SK-N-SH treated with all-trans-retinoic acid at 6 μM for 48 hours (cell line): ENCODE data around the gene ZSCAN16.

Source experiments
- ATAC-seq: fragments of 200-7000 bp; cut with Tn5 transposase; 3 replicates; pipeline ENCODE4 v1.9.1; 2020; ENCODE audit warnings: mild to moderate bottlenecking, moderate library complexity
- ARNTL ChIP-seq: fragments of 450-650 bp; formaldehyde crosslinking; IDR thresholded peaks from 2 replicates; pipeline ENCODE4 v1.5.0; 2020; ENCODE audit warnings: low read depth, mild to moderate bottlenecking, moderate library complexity, borderline replicate concordance
- BACH2 ChIP-seq: fragments of 250-450 bp; sonication (Bioruptor Pico); IDR thresholded peaks from 2 replicates; pipeline ENCODE4 v1.9.0; 2021; ENCODE audit warnings: mild to moderate bottlenecking, borderline replicate concordance
- CREB5 ChIP-seq: fragments of 250-450 bp; sonication (Bioruptor Pico); IDR thresholded peaks from 2 replicates; pipeline ENCODE4 v1.5.1; 2020; ENCODE audit warnings: low read depth, mild to moderate bottlenecking, moderate library complexity
- CSDC2 ChIP-seq: fragments of 250-450 bp; sonication (Bioruptor Pico); IDR thresholded peaks from 2 replicates; pipeline ENCODE4 v1.5.0; 2020; ENCODE audit warnings: mild to moderate bottlenecking, moderate library complexity
- CSRNP3 ChIP-seq: fragments of 250-450 bp; sonication (Bioruptor Pico); IDR thresholded peaks from 2 replicates; pipeline ENCODE4 v1.5.1; 2021; ENCODE audit warnings: mild to moderate bottlenecking, moderate library complexity
- GLIS3 ChIP-seq: fragments of 250-450 bp; sonication (Bioruptor Pico); IDR thresholded peaks from 2 replicates; pipeline ENCODE4 v1.5.0; 2020; ENCODE audit warnings: mild to moderate bottlenecking, moderate library complexity
- ISL1 ChIP-seq: fragments of 250-450 bp; sonication (Bioruptor Pico); IDR thresholded peaks from 2 replicates; pipeline ENCODE4 v2.1.2; 2022; ENCODE audit warnings: mild to moderate bottlenecking, moderate library complexity
- OSR1 ChIP-seq: fragments of 250-450 bp; sonication (Bioruptor Pico); IDR thresholded peaks from 2 replicates; pipeline ENCODE4 v1.8.0; 2022; ENCODE audit warnings: moderate library complexity, mild to moderate bottlenecking, inconsistent platforms
- POU6F1 ChIP-seq: fragments of 250-450 bp; sonication (Bioruptor Pico); IDR thresholded peaks from 2 replicates; pipeline ENCODE4 v1.8.0; 2021; ENCODE audit warnings: low read depth, mild to moderate bottlenecking, moderate library complexity, borderline replicate concordance
- PPARA ChIP-seq: fragments of 250-450 bp; sonication (Bioruptor Pico); IDR thresholded peaks from 2 replicates; pipeline ENCODE4 v1.5.0; 2020; ENCODE audit warnings: mild to moderate bottlenecking, borderline replicate concordance
- RARB ChIP-seq: fragments of 250-450 bp; sonication (Bioruptor Pico); IDR thresholded peaks from 2 replicates; pipeline ENCODE4 v1.8.0; 2021; ENCODE audit warnings: mild to moderate bottlenecking, moderate library complexity
- SNAI2 ChIP-seq: fragments of 250-450 bp; sonication (Bioruptor Pico); IDR thresholded peaks from 2 replicates; pipeline ENCODE4 v1.5.0; 2020; ENCODE audit warnings: mild to moderate bottlenecking, moderate library complexity
- TCF4 ChIP-seq: fragments of 250-450 bp; sonication (Bioruptor Pico); IDR thresholded peaks from 2 replicates; pipeline ENCODE4 v1.8.0; 2021; ENCODE audit warnings: mild to moderate bottlenecking, moderate library complexity, borderline replicate concordance
- TOX ChIP-seq: fragments of 250-450 bp; sonication (Bioruptor Pico); IDR thresholded peaks from 2 replicates; pipeline ENCODE4 v1.8.0; 2021; ENCODE audit warnings: mild to moderate bottlenecking, moderate library complexity, borderline replicate concordance
- TSHZ2 ChIP-seq: fragments of 250-450 bp; sonication (Bioruptor Pico); IDR thresholded peaks from 2 replicates; pipeline ENCODE4 v1.5.0; 2020; ENCODE audit warnings: mild to moderate bottlenecking, moderate library complexity
- ZC3H10 ChIP-seq: fragments of 250-450 bp; sonication (Bioruptor Pico); IDR thresholded peaks from 2 replicates; pipeline ENCODE4 v1.5.1; 2021; ENCODE audit warnings: mild to moderate bottlenecking, moderate library complexity
- ZFP3 ChIP-seq: fragments of 250-450 bp; sonication (Bioruptor Pico); IDR thresholded peaks from 2 replicates; pipeline ENCODE4 v1.5.0; 2020; ENCODE audit warnings: mild to moderate bottlenecking, moderate library complexity
- ZFP30 ChIP-seq: fragments of 450-650 bp; formaldehyde crosslinking; IDR thresholded peaks from 2 replicates; pipeline ENCODE4 v1.5.0; 2022; ENCODE audit warnings: mild to moderate bottlenecking, moderate library complexity
- ZNF70 ChIP-seq: fragments of 450-650 bp; formaldehyde crosslinking; IDR thresholded peaks from 2 replicates; pipeline ENCODE4 v1.5.0; 2020; ENCODE audit warnings: mild to moderate bottlenecking, moderate library complexity
- ZNF8 ChIP-seq: fragments of 450-650 bp; formaldehyde crosslinking; IDR thresholded peaks from 2 replicates; pipeline ENCODE4 v1.5.0; 2020; ENCODE audit warnings: mild to moderate bottlenecking, moderate library complexity

Gene ZSCAN16

GRCh38 chr6:28165563-28165962 lies 41.2 kb downstream of the ZSCAN16 start (continued):
- TF ChIP-seq CREB5 (CRISPR knock-in tag) (no peak), ZFP3 (no peak), RARB (CRISPR knock-in tag) (no peak), ARNTL (CRISPR knock-in tag) (no peak), GLIS3 (CRISPR knock-in tag) (no peak), TOX (no peak), OSR1 (CRISPR knock-in tag) (no peak), SNAI2 (CRISPR knock-in tag) (no peak), ISL1 (CRISPR knock-in tag) (no peak), ZNF70 (CRISPR knock-in tag) (no peak), CSDC2 (no peak), TCF4 (CRISPR knock-in tag) (no peak)

- ATAC-seq: peak; percentile 40; the same call in 2 of the 3 replicates
- TF ChIP-seq TSHZ2 (CRISPR knock-in tag) (no peak), ZNF8 (CRISPR knock-in tag) (no peak), ARNTL (CRISPR knock-in tag) (no peak)
Measured at GRCh38 chr6:28167068-28167467, 42.7 kb downstream of the ZSCAN16 start.

GRCh38 chr6:28167926-28168325 lies 43.5 kb downstream of the ZSCAN16 start:
- TF ChIP-seq ZFP3 (no peak), ARNTL (CRISPR knock-in tag) (no peak), PPARA (CRISPR knock-in tag) (no peak), RARB (CRISPR knock-in tag) (no peak)
- ATAC-seq: no peak

GRCh38 chr6:28171271-28171670 lies 46.9 kb downstream of the ZSCAN16 start:
- TF ChIP-seq GLIS3 (CRISPR knock-in tag) (no peak), ZNF70 (CRISPR knock-in tag) (no peak), ZFP3 (no peak), RARB (CRISPR knock-in tag) (no peak), CREB5 (CRISPR knock-in tag) (no peak), POU6F1 (no peak), TCF4 (CRISPR knock-in tag) (no peak), TSHZ2 (CRISPR knock-in tag) (no peak), ISL1 (CRISPR knock-in tag) (no peak), CSRNP3 (CRISPR knock-in tag) (no peak), ARNTL (CRISPR knock-in tag) (no peak), ZC3H10 (CRISPR knock-in tag) (no peak), PPARA (CRISPR knock-in tag) (no peak), BACH2 (CRISPR knock-in tag) (no peak), ZFP30 (CRISPR knock-in tag) (no peak)
- ATAC-seq: no peak
